Measurements from ENCODE around the gene BPIFB1.

The BPIFB1 gene

GRCh38 chr20:33273117-33273851, 9.7 kb upstream of the BPIFB1 start:
- no peak for DNase-seq

GRCh38 chr20:33275215-33275614, 7.8 kb upstream of the BPIFB1 start:
- no peak for DNase-seq

GRCh38 chr20:33275871-33276270, 7.1 kb upstream of the BPIFB1 start:
- no peak for DNase-seq

- DNase-seq = no peak
Measured at GRCh38 chr20:33276303-33277113, 6.5 kb upstream of the BPIFB1 start.

GRCh38 chr20:33277471-33278441, 5.3 kb upstream of the BPIFB1 start:
- no peak for DNase-seq

- no peak for DNase-seq
Measured at GRCh38 chr20:33278700-33279099, 4.3 kb upstream of the BPIFB1 start.

GRCh38 chr20:33279261-33279910, 3.6 kb upstream of the BPIFB1 start:
- no peak for DNase-seq

- DNase-seq = no peak
Measured at GRCh38 chr20:33280000-33280680, 2.9 kb upstream of the BPIFB1 start.

- no peak for DNase-seq
Measured at GRCh38 chr20:33280775-33281174, 2.2 kb upstream of the BPIFB1 start.

- DNase-seq = no peak
Measured at GRCh38 chr20:33281550-33282146, 1.4 kb upstream of the BPIFB1 start.

GRCh38 chr20:33282196-33282934, 649 bp upstream of the BPIFB1 start:
- no peak for DNase-seq

GRCh38 chr20:33284284-33284683, 1.3 kb downstream of the BPIFB1 start:
- no peak for DNase-seq

- no peak for DNase-seq
Measured at GRCh38 chr20:33284937-33285336, 1.9 kb downstream of the BPIFB1 start.

GRCh38 chr20:33285861-33286495, 3.0 kb downstream of the BPIFB1 start:
- no peak for DNase-seq

- DNase-seq = no peak
Measured at GRCh38 chr20:33287884-33288283, 4.9 kb downstream of the BPIFB1 start.

GRCh38 chr20:33290852-33291251, 7.8 kb downstream of the BPIFB1 start:
- DNase-seq = no peak

GRCh38 chr20:33291416-33291815, 8.4 kb downstream of the BPIFB1 start:
- DNase-seq = no peak

GRCh38 chr20:33291830-33292355, 8.9 kb downstream of the BPIFB1 start:
- DNase-seq = peak; percentile 58

- no peak for DNase-seq
Measured at GRCh38 chr20:33296206-33296605, 13.2 kb downstream of the BPIFB1 start.

GRCh38 chr20:33298391-33298790, 15.4 kb downstream of the BPIFB1 start:
- DNase-seq = no peak

All from CD4-positive, alpha-beta T cell treated with Interleukin-12 subunit alpha and Interleukin-12 subunit beta, for 1 hour (primary cell).